Measurements from ENCODE around the gene ERC1. TPM values are rescaled to one million over a fixed set of nuclear protein-coding genes. Genes with fewer than 3 reads are reported as not detected.

The ERC1 gene
- 11.5 to 17.5 TPM (median 14.1 TPM) in 5 replicates for total RNA-seq (2022; extraction: Qiagen RNA extraction; ENCODE audit: low read depth)

DNA sequence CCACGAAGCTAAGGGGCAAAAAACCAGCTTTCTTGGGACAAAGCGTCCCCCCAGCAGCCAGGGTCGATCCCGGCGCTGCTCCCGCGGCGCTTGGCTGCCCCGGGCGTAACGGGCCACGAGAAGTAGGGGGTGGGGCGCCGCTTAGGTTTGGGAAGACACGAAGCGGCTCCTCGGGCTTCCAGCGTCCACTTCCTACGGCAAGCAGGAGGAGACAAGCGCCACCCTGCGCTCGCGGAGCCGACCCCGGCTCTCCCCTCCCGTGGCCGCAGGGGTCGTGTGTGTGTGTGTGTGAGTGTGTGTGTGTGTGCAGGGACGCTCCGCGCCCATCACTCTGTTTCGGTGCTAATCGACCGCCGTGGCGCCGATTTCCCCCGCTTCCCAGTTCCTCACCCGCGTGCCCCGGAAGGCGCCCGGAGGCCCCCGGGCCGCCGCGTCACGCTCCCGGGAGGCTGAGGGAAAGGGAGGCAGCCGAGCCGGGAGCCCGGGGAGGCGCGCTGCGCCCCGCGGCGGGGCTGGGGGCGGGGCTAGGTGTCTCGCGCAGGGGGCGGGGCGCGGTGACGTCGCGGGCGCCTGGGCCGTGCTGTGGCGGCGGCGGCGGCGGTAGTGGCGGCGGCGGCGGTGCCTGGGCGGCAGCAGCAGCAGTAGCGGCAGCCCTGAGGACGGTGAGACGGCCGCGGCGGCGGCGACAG is at the start of gene ERC1:
Gene ERC1, plus strand, starts transcription at position 563 of the 689 bp plus-strand sequence. CDS start 36,681 bp downstream, outside the sequence.

DNA sequence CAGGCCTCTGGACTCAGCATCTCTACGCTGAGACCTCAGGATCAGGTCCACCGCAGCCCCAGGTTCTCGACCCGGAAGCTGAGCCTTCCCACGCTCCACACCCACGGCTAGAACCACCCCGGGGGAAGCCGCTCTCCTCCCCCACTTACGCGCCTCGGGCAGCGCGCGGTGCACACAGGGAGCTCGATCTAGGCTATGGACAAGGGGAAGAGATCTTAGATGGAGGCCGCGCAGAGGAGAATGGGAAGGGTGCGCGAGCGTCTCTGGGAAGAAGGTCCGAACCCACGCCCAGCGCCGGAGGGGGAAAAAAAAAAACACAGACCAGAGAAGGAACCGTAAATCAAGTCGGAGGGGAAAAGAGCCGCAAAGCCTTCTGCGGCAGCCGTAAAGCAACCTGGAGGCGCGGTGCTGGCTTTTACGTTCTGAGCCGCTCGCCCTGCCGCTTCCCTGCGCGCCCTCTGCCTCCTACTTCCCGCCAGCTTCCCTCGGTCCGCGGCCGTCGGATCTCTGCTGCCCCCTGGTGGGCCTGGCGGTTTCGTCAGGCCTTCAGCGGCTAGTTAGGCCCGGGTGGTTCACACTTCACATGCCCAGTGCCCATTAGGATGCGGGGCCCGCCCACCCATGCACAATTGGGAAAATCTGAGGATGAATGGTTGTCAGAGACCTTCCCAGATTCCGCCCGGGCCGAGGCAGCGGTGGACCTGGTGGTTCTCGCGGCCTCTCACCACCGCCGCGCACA is 41.4 kb upstream of the ERC1 start, which contains the start of gene RAD52:
Gene RAD52, minus strand, starts transcription at position 242 of the 739 bp plus-strand sequence. CDS start 16,636 bp downstream, outside the sequence.

Other genes with a start within 250 kb of the ERC1 start
- gene WNK1, start 238.6 kb upstream of the ERC1 start, total RNA-seq (2022; extraction: Qiagen RNA extraction; ENCODE audit: low read depth): 56.4 to 103 TPM (median 82.9 TPM) in 5 replicates
- 9.4 to 17.2 TPM (median 11.1 TPM) in 5 replicates for gene RAD52, start 41.5 kb upstream of the ERC1 start, total RNA-seq (2022; extraction: Qiagen RNA extraction; ENCODE audit: low read depth)